Right kidney (tissue), 1 donor: Measurements from ENCODE around the gene GPC2.
"Not testable (repeated sequence)": the region's sequence is repeated elsewhere in the genome, so short reads cannot be mapped to it uniquely, and the experiment has no call there.

Source experiments
- DNase-seq: peaks from one replicate; pipeline ENCODE4 v3.0.0-alpha.2; 2016

Gene GPC2

DNA sequence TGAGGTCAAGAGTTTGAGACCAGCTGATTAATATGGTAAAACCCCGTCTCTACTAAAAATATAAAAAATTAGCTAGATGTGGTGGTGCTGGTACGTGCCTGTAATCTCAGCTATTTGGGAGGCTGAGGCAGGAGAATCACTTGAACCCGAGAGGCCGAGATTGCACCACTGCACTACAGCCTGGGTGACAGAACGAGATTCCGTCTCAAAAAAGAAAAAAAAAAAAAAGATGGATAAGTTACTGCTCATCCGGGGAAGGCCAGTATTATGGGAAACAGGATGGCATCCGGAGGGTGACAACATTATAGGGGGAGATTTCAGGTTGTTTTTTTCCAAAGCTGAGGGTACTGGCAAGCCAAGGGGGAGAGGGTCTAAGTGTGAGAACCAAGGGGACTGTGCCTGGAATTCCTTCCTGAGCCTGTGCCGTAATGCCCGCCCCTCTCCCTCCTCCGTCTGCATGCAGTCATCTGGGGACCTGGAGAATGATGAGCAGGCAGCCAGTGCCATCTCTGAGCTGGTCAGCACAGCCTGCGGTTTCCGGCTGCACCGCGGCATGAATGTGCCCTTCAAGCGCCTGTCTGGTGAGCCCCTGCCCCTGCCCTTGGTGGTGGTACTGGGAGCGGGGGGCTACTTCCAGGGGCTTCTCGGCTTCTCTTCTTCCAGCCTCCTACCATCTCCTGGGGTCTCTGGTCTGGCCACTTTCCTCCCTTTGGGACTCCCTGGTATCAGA is 24.1 kb downstream of the GPC2 start:
- no peak for DNase-seq

DNA sequence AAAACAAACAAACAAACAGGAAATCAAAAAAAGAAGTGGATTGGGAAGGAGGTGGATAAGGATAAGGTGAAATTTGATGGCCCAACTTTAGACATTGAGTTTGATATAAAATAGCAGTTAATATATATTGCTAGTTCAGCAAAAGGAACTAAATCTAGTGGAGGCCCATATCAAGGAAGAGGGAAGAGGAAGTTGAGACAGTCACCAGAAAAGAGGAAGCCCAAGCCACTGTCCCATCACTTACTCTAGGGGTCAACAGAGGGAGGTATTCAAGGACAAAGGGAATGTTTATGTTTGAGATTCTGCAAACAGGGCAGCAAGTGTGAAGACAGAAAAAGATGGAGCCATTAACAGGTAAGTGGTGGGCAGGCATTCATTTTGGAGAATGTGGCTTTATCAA is 24.8 kb downstream of the GPC2 start:
- DNase-seq: no peak

DNA sequence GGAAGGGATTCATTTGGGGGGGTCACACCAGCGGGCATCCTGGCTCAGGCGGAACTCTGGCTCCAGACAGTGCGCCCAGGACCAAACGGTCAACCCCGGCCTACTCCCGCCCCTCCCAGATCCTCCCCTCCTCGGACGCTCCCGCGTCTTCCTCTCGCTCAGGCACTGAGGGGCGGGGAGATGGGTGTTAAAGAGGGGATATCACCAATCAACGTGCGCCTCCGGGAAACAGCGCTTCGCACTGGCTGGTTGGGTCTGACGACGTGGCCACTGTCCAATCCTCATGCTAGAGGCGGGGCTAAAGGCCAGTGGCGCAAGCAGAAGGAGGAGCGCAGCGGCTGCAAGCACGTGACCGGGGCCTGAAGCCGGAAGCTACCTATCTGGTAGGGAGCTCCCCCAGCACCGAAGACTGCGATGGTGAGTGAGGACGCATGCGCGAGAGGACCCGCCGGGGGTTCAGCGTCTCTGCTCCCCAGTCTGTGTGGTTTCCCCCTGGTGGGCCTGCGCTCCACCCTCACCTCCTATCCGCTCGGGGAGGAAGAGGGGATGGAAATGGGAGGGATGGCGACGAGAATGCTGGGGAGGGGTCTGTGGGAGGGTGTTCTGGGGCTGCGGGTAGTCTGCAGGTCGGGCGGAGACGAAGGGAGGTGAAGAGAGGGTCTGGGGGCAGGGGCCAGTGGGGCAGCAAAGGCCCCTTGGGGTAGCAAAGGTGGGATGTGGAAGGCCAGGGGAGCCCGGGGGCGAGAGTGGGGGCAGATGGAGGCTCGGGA is 28.4 kb downstream of the GPC2 start, which contains the start of gene LAMTOR4:
TSS of gene LAMTOR4 (plus strand) at position 360 of the 770 bp plus-strand sequence. CDS start at position 415, 55 bp downstream.
- peak; percentile 89 for DNase-seq

DNA sequence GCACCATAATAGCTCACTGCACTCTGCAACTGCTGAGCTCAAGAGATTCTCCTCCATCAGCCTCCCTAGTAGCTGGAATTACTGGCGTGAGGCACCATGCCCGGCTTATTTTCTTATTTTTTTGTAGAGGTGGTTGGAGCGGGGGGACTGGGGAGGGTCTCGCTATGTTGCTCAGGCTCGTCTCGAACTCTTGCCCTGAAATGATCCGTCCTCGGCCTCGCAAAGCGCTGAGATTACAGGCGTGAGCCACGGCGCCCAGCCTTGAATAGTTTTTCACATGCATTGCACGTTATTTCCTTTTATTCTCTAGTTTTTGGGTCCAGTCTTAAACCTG is 29.0 kb downstream of the GPC2 start:
- no peak for DNase-seq

DNA sequence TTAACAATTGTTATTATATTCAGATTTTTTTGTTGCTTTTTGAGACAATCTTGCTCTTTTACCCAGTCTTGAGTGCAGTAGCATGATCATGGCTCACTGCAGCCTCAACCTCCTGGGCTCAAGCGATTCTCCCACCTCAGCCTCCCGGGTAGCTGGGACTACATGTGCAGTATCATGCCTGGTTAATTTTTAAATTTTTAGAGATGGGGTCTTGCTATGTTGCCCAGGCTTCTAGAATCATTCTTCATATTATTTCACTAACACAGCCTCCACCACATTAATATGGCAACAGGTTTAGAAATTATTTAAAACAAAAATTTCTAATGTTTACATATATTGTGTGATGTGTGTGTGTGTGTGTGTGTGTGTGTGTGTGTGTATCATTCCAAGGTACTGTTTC is 29.9 kb downstream of the GPC2 start:
- DNase-seq: no peak

DNA sequence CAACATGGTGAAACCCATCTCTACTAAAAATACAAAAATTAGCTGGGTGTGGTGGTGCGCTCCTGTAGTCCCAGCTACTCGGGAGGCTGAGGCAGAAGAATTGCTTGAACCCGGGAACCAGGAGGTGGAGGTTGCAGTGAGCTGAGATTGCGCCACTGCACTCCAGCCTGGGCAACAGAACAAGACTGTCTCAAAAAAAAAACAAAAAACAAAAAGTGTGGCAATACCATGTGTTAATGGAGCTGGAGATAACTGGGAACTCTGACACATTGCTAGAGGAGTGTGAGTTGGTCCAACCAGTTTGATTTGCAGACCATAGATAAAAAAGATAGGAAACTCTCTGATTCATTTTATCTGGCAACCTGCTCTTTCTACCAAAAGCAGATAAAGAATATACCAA is 30.8 kb downstream of the GPC2 start:
- not testable (repeated sequence) for DNase-seq

DNA sequence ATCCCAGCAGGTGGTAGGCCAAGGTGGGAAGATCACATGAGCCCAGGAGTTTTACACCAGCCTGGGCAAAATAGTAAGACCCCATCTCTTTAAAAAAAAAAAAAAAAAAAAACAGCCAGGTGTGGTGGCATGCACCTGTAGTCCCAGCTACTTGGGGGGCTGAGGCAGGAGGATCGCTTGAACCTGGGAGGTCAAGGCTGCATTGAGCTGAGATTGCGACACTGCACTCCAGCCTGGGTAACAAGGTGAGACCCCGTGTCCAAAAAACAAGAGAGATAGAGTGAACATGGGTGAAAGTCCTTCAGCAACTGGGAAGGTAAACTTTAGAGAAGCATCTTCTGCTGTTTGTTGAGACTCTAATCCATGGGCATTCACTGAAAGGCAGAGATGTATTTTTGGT is 34.7 kb downstream of the GPC2 start:
- no peak for DNase-seq

DNA sequence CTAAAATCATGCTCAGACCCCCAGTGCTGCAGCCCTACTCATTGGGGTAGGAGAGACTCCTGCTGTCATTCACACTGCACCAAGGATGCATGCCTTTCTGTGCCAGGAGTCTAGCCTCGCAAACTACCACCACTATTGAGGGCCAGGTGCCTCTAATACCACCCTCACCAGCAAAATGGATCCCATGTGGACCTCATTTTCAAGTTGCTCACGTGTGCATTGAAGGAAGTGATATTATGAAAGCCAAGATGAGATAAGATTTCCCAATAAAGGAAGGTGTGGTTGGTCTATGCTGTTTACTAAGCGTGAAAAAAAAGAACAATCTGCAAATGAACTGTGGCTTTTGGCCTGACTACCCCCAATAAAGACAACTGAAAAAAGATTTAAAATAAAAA is 35.6 kb downstream of the GPC2 start:
- no peak for DNase-seq

DNA sequence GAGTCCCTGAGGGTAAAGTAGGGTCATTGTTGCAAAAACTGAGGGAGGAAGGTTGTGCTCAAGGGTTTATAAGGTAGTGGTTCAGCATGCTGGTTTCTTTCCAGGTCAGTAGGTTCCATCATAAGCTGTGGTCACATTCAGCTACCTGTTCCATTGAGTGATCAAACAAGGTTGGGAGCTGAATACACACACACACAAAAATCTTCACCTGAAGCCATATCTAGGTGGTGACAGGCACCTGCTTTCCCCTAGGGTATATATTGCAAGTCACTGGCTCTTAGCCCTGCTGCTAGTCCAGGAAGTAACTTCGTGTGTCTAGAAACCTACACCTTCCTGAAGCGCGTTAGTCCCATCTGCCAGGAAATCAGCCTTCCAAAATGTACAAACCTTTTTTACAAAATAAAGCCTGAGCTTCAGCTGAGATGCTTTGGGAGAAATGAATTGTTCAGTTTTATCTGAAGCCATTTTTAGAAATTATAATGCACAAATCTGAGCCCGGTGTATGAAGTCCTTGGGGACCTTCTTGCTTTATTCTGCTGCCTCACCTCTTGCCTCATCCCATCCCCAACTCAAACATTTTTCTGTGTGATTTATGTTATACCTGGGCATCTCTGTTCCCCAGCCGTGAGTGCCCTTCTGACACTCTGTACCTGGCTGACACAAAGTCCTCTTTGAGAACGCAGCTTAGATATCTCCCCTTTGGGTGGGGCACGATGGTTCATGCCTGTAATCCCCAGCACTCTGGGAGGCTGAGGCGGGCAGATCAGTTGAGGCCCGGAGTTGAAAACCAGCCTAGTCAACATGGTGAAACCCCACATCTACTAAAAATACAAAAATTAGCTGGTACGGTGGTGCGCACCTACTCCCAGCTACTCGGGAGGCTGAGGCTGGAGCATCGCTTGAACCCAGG is 39.1 kb downstream of the GPC2 start:
- no peak for DNase-seq

DNA sequence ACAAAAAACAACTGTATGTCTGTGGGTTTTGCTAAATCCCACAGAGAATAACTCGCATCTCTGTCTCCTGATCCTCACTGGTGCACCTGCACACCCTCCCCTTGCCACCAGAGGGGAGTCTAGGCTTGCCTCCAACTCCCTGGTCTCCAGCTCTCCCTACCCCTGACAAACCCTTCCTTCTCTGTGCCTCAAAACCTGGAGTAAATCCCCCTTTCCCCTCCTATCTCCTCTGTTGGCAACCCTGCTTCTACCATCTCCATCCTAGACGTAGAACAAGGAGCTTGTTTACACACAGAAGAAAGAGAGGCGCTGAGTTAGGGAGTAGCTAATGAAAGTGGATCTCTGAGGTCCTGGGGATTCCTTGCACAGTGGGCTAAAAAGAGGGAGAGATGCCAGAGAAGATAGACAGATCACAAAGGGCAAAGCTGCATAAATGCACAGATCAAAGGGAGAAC is 44.5 kb downstream of the GPC2 start:
- DNase-seq: peak; percentile 54

DNA sequence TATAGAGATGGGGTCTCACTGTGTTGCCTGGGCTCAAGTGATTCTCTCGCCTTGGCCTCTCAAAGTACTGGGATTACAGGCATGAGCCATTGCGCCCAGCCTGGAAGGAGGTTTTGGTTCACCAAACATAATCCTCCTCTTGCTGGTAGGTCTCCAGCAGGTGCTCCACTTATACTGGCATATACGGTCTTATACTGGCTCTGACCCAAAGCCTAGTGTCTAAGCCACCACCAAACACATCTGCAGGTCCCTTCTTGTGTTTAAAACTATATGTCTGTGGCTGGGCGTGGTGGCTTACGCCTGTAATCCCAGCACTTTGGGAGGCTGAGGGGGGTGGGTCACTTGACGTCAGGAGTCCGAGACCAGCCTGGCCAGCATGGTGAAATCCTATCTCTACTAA is 45.1 kb downstream of the GPC2 start:
- no peak for DNase-seq

DNA sequence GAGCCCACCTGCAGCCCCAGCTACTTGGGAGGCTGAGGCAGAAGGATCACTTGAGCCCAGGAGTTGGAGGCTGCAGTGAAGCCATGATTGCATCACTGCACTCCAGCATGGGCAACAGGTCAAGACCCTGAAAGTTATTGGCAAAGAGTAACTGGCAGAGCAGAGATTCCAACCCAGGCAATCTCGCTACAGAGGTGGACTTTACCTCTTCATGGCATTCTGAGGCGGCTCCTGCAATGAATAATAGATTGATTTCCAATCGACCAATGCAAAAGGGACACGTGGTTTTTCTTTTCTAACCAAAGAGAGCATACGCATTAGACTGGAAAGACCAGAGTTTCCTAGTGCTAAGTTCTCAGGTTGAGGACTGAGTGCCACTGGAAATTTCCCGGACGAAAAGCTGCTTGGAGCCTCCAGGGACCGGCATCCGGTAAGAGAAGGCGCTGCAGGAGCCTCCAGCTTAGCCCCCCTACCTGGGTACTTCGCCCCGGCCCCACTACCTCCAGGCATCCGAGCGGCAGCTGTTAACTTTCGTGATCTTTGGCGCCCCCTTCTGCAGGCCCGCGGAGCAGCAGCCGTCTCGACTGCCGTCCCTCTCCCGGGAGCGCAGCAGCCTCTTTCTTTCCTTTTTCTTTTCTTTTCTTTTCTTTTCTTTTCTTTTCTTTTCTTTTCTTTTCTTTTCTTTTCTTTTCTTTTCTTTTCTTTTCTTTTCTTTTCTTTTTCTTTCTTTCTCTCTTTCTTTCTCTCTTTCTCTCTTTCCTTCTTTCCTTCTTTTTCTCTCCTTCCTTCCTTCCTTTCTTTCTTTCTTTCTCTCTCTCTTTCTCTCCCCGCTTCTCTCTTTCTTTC is 46.4 kb downstream of the GPC2 start:
- peak; percentile 70 for DNase-seq

DNA sequence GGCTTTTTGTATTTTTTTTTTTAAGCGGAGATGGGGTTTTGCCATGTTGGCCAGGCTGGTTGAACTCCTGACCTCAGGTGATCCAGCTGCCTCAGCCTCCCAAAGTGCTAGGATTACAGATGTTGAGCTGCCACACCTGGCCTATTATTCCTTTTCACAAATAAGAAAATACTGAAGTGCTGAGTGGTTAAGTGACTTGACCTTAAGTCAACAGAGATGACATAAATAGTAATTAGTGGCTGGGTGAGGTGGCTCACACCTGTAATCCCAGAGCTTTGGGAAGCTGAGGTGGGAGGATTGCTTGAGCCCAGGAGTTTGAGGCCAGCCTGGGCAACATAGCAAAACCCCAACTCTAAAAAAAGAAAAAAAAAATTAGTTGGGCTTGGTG is 47.0 kb downstream of the GPC2 start:
- DNase-seq: not testable (repeated sequence)

DNA sequence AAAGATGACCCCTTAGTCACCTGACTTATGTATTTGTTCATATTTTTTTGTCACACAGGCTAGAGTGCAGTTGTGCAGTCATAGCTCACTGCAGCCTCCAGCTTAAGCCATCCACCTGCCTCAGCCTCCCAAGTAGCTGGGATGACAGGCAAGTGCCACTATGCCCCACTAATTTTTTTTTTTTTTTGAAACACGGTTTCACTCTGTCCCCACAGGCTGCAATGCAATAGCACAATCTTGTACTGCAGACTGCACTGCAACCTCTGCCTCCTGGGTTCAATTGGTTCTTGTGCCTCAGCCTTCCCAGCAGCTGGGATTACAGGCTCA is 48.6 kb downstream of the GPC2 start:
- DNase-seq: no peak

DNA sequence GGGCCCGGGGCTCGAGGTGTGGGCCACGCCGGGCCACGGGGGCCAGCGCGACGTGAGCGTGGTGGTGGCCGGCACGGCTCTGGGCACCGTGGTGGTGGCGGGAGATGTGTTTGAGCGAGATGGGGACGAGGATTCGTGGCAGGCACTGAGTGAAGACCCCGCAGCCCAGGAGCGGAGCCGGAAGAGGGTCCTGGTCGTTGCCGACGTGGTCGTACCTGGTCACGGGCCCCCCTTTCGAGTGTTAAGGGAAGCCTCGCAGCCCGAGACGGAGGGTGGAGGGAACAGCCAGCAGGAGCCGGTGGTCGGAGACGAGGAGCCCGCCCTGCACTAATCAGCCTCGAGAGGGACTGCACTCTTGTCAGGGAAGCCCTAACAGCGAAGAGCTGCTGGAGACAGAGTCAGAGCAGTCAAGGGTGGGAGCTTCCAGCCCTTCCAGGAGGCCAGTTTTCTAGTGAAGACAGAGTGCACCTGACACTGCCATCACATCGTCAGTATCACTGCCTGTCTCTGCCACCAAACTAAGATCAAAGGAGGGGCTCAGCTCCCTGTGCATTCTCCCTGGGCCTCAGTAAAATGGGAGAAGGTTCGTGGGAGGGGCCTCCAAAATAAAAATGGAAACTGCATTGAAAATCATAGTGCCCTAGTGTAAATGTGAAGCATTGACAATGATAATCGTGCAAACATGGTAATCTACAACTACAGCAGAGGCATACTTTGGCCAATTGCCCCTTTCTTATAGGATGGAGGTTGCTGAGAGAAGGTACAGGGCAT is 49.1 kb downstream of the GPC2 start:
- DNase-seq: peak; percentile 81

DNA sequence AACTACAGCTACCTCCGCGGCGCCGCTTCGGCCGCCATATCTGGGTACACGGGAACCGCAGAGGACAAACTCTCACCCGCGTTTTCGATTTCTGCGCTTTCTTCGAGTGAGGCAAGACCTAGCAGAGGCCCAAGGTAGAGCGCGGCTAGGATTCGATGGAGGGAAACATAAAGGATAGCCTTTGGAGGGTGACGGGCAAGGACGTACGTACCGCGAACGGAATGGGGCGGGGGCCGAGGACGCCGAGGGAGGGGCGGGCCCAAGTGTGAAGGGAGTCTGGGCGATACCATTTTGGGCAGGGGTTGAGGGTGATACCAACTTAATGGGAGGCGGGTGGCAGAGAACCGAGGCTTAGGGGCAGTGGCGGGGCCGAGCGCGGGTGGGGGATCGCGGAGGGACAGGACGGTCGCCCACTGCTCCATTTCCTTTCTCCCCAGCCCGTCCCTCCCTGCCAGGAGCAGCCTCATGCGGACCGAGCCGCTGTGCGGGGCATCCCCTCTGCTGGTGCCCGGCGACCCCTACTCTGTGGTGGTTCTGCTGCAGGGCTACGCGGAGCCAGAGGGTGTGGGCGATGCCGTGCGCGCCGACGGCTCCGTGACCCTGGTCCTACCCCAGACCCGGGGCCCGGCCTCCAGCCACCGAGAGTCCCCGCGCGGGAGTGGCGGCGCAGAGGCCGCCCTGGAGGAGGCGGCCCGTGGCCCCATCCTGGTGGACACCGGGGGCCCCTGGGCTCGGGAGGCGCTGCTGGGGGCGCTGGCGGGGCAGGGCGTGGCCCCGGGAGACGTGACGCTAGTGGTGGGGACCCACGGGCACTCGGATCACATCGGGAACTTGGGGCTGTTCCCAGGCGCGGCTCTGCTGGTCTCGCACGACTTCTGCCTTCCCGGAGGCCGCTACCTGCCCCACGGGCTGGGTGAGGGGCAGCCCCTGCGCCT is 50.0 kb downstream of the GPC2 start, which contains the start of gene MBLAC1:
TSS of gene MBLAC1 (plus strand) at position 37 of the 935 bp plus-strand sequence. CDS start at position 466, 429 bp downstream.
- peak; percentile 90 for DNase-seq

DNA sequence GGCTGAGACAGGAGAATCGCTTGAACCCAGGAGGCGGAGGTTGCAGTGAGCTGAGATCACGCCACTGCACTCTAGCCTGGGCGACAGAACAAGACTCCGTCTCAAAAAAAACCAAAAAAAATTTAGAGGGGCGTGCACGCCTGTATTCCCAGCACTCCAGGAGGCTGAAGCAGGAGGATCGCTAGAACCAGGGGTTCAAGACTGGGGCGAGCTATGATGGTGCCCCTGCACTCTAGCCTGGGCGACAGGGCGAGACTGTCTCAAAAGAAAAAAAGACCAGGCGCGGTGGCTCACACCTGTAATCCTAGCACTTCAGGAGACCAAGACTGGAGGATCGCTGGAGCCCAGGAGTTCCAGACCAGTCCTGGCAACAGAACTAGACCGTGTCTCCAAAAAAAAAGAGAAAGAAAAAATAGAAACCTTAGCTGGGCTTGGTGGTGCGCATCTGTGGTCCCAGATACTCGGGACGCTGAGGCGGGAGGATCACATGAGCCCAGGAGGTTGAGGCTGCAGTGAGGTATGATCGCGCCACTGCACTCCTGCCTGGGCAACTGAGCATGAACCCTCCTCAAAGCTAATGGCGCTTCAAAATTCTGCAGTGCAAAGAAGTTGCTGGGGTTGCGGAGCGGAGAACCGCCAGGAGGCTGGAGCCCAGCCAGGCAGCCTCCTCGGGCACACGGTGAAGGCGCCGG is 50.8 kb downstream of the GPC2 start:
- peak; percentile 98 for DNase-seq

DNA sequence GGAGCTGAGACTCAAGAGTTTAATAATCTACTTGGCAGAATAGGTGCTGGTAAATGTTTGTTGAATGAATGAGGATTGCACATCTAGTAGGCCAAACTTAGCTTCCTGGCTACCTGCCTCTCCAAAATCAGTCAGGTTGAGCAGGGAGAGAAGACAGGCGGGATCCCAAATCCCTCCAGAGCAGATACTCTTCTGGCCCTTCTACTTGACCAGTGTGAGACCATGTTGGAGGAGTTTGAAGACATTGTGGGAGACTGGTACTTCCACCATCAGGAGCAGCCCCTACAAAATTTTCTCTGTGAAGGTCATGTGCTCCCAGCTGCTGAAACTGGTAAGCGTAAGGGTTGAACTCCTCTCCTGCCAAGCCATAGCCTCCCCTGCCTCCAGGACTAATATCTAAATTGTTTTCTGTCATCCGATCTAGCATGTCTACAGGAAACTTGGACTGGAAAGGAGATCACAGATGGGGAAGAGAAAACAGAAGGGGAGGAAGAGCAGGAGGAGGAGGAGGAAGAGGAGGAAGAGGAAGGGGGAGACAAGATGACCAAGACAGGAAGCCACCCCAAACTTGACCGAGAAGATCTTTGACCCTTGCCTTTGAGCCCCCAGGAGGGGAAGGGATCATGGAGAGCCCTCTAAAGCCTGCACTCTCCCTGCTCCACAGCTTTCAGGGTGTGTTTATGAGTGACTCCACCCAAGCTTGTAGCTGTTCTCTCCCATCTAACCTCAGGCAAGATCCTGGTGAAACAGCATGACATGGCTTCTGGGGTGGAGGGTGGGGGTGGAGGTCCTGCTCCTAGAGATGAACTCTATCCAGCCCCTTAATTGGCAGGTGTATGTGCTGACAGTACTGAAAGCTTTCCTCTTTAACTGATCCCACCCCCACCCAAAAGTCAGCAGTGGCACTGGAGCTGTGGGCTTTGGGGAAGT is 52.6 kb downstream of the GPC2 start:
- DNase-seq: no peak
